Adrenal gland (tissue), 12 donors: ENCODE measurements around the gene GRHPR. TPM values are rescaled to one million over a fixed set of nuclear protein-coding genes. Genes with fewer than 3 reads are reported as not detected.

Experiments used
- DNase-seq, 7 donors: peaks; one replicate each; pipeline ENCODE4 v3.0.0-alpha.2; 2019 to 2020
- H3K27ac ChIP-seq, 5 donors: fragments of 200-600 bp; sonication (generic) in 4 of 5; 1 replicate in 3 of 5; 2 replicates in 2 of 5; pipeline versions ENCODE4 v1.5.1 to v1.8.0; 2016 to 2020; ENCODE audit warnings: mild to moderate bottlenecking in 1 of 5
- H3K27me3 ChIP-seq: fragments of 200-600 bp; 2 replicates; pipeline ENCODE4 v1.8.0; 2021
- H3K36me3 ChIP-seq, 2 donors: fragments of 200-600 bp; replicated peaks in 1 of 2; 1 replicate in 1 of 2; 2 replicates in 1 of 2; pipeline versions ENCODE4 v1.5.1 to v1.8.0; 2018 to 2022
- H3K4me1 ChIP-seq, 2 donors: fragments of 200-600 bp; replicated peaks in 1 of 2; 1 replicate in 1 of 2; 2 replicates in 1 of 2; pipeline versions ENCODE4 v1.5.1 to v1.8.0; 2018 to 2021
- H3K4me3 ChIP-seq, 4 donors: fragments of 200-600 bp; sonication (generic) in 3 of 4; one replicate each; pipeline ENCODE4 v1.5.1; 2016 to 2018
- H3K9me3 ChIP-seq, 3 donors: fragments of 200-600 bp; sonication (generic) in 1 of 3; replicated peaks in 1 of 3; 1 replicate in 2 of 3; 2 replicates in 1 of 3; pipeline versions ENCODE4 v1.5.1 to v1.8.0; 2016 to 2021
- POLR2A ChIP-seq, 2 donors: fragments of 450-650 bp; IDR thresholded peaks; one replicate each; pipeline ENCODE4 v1.6.1; 2017; ENCODE audit warnings: antibody characterized with exemption in 2 of 2, mild to moderate bottlenecking in 2 of 2, moderate library complexity in 1 of 2
- WGBS, 4 donors: extraction: QIAGEN DNeasy Blood & Tissue Kit in 2 of 4; methylation state at CpG; one replicate each; pipeline versions ENCODE4 v1.1.5 to v1.1.7; 2013 to 2017; 5-methylcytosine and 5-hydroxymethylcytosine counted together
- intact Hi-C, 2 donors: fragments of 100-400 bp; cut with DNase I; formaldehyde crosslinking; loops; one replicate each; pipeline versions ENCODE4 v1.14.1 to v1.15.0; 2022 to 2023
- polyA plus RNA-seq, 3 donors: library from polyadenylated mRNA; stranded (reverse); fragments of 200-250 nt in 2 of 3; fragments of 350-450 nt in 1 of 3; fragmentation: Illumina TruSeq in 1 of 3; extraction: RNeasy Lipid Tissue Mini Kit (QIAGEN cat#74804) in 1 of 3; gene quantifications; one replicate each; pipeline ENCODE4 v1.2.3, GENCODE V29; 2013 to 2014
- total RNA-seq, 9 donors: library from RNA; depleted of rRNA in 4 of 9; stranded (reverse); fragments of >200 nt in 4 of 9; fragments of 120-200 nt in 1 of 9; fragmentation: NEBNext Ultra II Directional in 1 of 9; extraction: Animal tissue kit (Norgen Biotek cat#: 25700) in 1 of 9; gene quantifications; one replicate each; pipeline versions ENCODE4 v1.1.0 to v1.2.4, GENCODE V29; 2013 to 2023
- TF ChIP-seq, protein P1 (sequence below), 6 experiments: fragments of 450-650 bp in 4 of 6; fragments of 200-600 bp in 2 of 6; sonication (generic) in 1 of 6; IDR thresholded peaks; 1 replicate in 5 of 6; 2 replicates in 1 of 6; pipeline versions ENCODE4 v1.5.1 to v1.8.0; 2016 to 2021; ENCODE audit warnings: antibody characterized with exemption in 6 of 6, mild to moderate bottlenecking in 2 of 6, moderate library complexity in 1 of 6
- donor health status: healthy with polysubstance abuse.
- donor health status: Bipolar disorder and iron deficiency.
- donor health status: DM: yes; HTN: yes; CAD: no.
- donor health status: DM: no; HTN: no; CAD: no.
- donor health status: DM: no; HTN: no; CAD: no.
- donor health status: DM: yes; HTN: yes; CAD: no.

Gene GRHPR
- total and polyA plus RNA-seq, 12 donors, result 83.3 to 434 (median 230) TPM

DNA sequence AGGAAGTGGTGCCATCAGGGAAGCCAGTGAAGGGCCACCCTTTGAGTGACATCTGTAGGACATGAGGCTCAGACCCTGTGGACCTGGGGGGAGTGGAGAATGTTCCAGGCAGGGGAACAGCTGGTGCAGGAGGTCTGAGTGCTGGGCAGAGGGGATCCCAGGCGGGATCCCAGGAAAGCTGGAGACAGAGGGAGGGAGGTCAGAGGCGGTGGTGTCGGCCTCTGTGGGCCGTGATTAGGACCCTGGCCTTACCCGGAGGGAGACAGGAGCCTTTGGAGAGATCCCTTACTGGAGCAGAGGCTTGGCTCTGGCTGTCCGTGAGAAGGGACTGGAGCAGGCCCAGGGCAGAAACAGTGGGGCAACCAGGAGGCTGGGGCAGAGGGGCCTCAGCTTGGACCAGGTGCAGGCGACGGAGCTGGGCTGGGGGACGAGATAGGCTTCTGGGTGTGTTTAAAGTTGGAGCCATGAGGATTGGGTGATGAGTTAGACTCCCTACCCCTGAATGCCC is 12.1 kb upstream of the GRHPR start:
- intact Hi-C loops, result no loop called here
- TF ChIP-seq, protein P1, sequence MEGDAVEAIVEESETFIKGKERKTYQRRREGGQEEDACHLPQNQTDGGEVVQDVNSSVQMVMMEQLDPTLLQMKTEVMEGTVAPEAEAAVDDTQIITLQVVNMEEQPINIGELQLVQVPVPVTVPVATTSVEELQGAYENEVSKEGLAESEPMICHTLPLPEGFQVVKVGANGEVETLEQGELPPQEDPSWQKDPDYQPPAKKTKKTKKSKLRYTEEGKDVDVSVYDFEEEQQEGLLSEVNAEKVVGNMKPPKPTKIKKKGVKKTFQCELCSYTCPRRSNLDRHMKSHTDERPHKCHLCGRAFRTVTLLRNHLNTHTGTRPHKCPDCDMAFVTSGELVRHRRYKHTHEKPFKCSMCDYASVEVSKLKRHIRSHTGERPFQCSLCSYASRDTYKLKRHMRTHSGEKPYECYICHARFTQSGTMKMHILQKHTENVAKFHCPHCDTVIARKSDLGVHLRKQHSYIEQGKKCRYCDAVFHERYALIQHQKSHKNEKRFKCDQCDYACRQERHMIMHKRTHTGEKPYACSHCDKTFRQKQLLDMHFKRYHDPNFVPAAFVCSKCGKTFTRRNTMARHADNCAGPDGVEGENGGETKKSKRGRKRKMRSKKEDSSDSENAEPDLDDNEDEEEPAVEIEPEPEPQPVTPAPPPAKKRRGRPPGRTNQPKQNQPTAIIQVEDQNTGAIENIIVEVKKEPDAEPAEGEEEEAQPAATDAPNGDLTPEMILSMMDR (IDR thresholded peaks at IDR 0.05), result no peak
- H3K27me3 ChIP-seq, result no peaks in the 10 kb centered on the region
- no peaks in the 10 kb centered on the region for H3K9me3 ChIP-seq
- DNase-seq, result no peak
- no peaks in the 10 kb centered on the region for H3K36me3 ChIP-seq
- WGBS, 4 donors, result 94 to 98% (median 96%) methylated on average over 9 of the region's 9 CpGs
- H3K27ac ChIP-seq, result no peak overlapping the region
- H3K4me3 ChIP-seq, result no peak overlapping the region
- peaks cover 8 to 9% of the 10 kb centered on the region in 2 donors for H3K4me1 ChIP-seq

DNA sequence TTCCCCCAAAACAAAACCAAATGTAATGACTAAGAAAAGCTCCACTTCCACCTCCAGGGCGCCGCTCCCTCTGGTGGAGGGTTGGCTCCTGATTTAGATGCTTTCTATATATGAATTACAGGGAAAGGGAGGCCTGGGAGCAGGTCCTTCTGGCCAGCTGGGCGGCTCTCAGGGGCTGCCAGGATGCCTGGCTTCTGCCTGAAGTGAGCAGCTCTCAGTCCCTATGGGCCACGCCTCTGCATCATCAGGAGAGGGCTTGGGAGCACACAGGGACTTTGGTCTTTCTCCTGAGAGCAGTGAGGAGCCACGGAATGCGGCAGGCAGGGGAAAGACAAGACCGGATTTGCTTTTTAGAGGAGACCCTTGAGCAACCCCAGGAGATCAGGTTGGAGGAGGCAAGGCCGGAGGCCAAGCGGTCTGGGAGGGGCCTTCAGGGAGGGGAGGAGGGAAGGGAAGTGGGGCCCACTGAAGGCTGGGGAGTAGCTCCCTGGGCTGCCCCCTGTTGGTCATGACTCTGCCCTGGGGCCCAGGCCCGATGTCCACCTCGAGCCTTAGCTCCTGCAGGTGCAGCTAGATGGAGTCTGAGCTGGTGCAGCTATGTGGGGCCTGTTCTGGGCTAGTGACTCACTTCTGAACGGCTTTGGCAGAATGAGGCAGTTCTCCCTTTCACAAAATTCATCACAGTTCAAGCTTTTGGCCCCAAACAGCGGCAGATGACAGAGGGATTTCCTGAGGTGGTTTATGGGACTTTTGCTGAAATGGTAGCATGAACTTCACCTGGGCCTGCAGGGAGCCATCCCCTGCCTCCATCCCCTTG is 11.3 kb upstream of the GRHPR start:
- whole genome bisulfite sequencing, 4 donors, result 71 to 89% (median 73%) methylated on average over 10 to 13 of the region's 13 CpGs
- H3K4me1 ChIP-seq, result peaks cover 2 to 4% of the 10 kb centered on the region in 2 donors
- H3K36me3 ChIP-seq, result no peaks in the 10 kb centered on the region
- peak overlapping the region in 1 of 5 donors; percentile 26 for H3K27ac ChIP-seq
- intact Hi-C loops, result no loop called here
- peak in 3 of 7 donors; percentile 52 to 64 (median 57) for DNase-seq
- H3K4me3 ChIP-seq, result no peak overlapping the region
- no peaks in the 10 kb centered on the region for H3K27me3 ChIP-seq
- H3K9me3 ChIP-seq, result no peaks in the 10 kb centered on the region
- no peak for TF ChIP-seq POLR2A (IDR thresholded peaks at IDR 0.05)
- TF ChIP-seq, protein P1 (IDR thresholded peaks at IDR 0.05), result no peak

DNA sequence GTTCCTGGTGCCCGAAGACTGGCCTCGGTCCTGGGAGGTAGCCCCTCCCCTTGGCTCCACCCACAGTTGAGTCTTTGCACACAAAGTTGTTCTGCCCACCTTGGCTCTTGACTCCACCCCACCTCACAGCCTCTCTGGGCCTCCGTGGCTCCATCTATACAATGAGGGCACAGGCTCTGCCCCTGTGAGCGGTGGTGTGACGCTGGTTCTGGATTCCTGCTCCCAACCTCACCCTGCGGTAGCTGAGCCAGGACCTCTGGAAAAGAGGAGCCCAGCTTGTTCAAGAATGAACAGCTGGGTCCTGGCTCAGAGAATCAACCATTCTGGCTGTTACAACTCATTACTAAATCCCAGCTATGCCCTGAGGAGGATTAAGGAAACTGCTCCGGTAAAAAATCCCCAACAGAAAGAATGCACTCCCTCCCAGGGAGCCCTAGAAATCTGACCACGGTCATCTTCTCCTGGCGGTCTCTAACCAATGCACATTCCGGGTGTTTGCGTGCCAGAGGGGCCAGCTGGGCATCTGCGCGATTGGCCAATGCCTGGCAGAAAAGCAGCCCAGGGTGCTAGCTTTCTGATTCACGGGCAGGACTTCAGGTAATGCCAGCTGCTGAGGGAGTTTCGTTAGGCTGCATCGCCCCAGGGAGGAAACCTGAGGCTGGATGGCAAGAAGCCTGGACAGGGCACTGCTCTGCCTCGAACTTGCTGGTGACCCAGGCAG is 9.9 kb upstream of the GRHPR start:
- no peaks in the 10 kb centered on the region for H3K9me3 ChIP-seq
- H3K4me1 ChIP-seq, result peaks cover 0 to 4% of the 10 kb centered on the region in 2 donors
- H3K27me3 ChIP-seq, result no peaks in the 10 kb centered on the region
- WGBS, 4 donors, result 80 to 90% (median 83%) methylated on average over 7 to 17 of the region's 17 CpGs
- H3K36me3 ChIP-seq, result no peaks in the 10 kb centered on the region
- no peak overlapping the region for H3K4me3 ChIP-seq
- no peak for DNase-seq
- intact Hi-C loops, result no loop called here
- TF ChIP-seq, protein P1 (IDR thresholded peaks at IDR 0.05), result no peak
- TF ChIP-seq POLR2A (IDR thresholded peaks at IDR 0.05), result no peak
- H3K27ac ChIP-seq, result peak overlapping the region in 1 of 5 donors; percentile 33

DNA sequence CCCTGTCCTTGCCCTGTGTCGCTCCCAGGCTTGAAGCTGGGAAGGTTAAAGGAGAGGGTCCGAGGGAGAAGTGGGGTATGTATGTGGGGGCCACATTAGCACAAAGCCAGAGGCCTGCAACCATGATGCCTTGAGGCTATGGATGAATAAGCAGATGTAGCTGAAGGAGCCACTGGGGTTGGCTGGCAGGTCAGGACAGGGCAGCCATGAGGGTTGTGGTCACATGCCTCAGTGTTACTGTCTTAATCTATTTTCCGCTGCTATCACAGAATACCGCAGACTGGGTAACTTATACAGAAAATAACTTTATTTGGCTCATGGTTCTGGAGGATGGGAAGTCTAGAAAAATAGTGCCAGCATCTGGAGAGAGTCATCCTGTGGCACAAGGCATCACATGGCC is 9.2 kb upstream of the GRHPR start:
- peak overlapping the region in 1 of 5 donors; percentile 33 for H3K27ac ChIP-seq
- no peaks in the 10 kb centered on the region for H3K36me3 ChIP-seq
- no peak for DNase-seq
- intact Hi-C loops, result no loop called here
- WGBS, 4 donors, result 92 to 100% (median 93%) methylated on average over 3 to 4 of the region's 4 CpGs
- no peaks in the 10 kb centered on the region for H3K9me3 ChIP-seq
- no peaks in the 10 kb centered on the region for H3K27me3 ChIP-seq
- TF ChIP-seq, protein P1 (IDR thresholded peaks at IDR 0.05), result no peak
- peaks cover 0 to 4% of the 10 kb centered on the region in 2 donors for H3K4me1 ChIP-seq
- H3K4me3 ChIP-seq, result no peak overlapping the region
